ENCODE measurements around the gene MAPK9. TPM values are rescaled to one million over a fixed set of nuclear protein-coding genes. Genes with fewer than 3 reads are reported as not detected.
A peak's percentile ranks its signal among the peaks of the same experiment; 100 is the strongest.

The MAPK9 gene
- total RNA-seq, 1 donor from 2014 or later = 32.5 TPM

- no peak for DNase-seq
These were observed 3.2 kb upstream of the MAPK9 start for GRCh38 chr5:180294913-180295555.

DNA sequence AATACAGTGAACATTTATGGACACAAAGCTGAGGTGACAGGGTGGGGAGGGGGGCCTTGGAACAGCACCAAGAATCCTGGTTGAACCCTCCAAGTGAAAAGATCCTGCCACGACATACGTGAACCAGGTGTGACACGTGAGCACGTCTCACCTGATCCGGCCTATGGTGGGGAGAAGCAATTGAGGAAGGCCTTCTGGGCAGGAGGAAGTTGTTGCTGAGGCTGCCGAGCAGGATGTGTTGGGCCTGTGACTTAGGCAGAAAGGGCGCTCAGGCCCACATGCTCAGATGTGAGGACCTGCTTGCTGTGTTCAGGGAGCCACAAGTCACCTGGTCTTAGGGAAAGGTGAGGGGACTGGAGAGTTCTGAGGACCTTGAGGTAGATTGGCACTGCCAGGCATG lies 2.5 kb upstream of the MAPK9 start:
- no peak for DNase-seq

- DNase-seq = no peak
These were observed 496 bp downstream of the MAPK9 start for GRCh38 chr5:180291234-180291940.

- DNase-seq = no peak
These were observed 1.2 kb downstream of the MAPK9 start for GRCh38 chr5:180290568-180291233.

- DNase-seq = no peak
These were observed 1.9 kb downstream of the MAPK9 start for GRCh38 chr5:180289966-180290365.

DNA sequence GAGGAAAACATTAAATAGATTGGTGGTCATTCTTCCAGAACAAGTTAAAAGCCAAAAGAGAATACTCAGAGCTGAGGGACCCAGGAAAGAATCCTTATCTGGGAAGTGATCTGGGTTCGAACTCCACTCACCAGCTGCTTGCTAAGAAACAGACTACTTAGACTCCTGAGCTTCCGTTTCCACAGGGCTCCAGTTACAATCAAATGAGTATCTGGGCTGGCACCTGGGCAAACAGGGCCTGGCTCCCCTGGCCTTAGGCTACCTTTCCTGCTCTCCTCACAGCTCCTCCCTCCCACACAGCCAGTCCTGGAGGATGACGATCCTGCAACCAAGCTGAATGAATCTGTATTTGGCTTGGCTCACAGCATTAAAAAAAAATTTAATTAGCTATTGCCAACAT lies 2.5 kb downstream of the MAPK9 start:
- no peak for DNase-seq

GRCh38 chr5:180287868-180288267 lies 4.0 kb downstream of the MAPK9 start:
- DNase-seq = no peak

DNA sequence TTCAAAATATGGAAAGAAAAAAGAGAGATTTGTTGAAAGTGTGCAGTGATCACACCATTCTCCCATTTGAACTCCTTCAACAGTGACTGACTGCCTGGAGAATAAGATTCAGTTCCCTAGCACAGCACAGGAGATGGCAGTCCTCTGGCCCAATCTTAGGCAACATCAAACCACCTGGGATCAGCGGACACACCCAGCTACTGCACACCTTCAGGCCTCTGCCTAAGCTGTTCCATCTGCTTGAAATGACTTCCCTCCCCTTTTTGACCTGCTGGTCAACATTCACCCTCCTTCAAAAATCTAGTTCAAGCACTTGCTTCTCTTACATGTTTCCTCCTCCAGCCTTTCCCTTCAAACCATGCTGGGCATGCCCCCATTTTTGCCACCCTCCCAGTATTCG lies 4.5 kb downstream of the MAPK9 start:
- no peak for DNase-seq

GRCh38 chr5:180284149-180284548 lies 7.7 kb downstream of the MAPK9 start:
- DNase-seq = no peak

DNA sequence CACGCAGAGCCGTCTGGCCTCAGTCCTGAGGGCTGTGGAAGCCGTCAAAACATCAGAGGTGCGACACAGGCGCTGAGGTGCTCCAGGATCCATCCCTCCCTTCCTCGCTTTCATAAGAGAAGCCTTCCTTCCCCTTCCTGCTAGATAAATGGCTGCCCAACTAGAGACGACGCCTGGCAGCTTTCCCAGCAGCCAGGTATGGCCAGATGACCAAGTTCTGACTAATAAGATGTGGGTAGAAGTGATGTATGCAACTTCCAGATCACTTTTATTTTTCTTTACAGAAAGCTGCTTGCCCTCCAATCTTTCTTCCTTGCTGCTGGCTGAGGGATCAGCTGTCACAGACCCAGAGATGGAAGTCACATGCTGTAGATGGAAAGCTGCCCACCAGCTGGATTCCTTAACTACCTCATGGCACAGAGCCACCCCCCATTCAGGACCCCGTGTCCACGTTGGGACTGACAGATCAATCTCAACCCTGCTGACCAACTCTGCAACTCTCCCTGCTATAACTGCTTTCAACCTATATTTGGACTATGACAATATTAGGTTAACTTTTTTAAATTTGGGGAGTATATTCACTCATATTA lies 8.8 kb downstream of the MAPK9 start:
- peak; percentile 44 for DNase-seq

GRCh38 chr5:180282281-180282680 lies 9.6 kb downstream of the MAPK9 start:
- no peak for DNase-seq

DNA sequence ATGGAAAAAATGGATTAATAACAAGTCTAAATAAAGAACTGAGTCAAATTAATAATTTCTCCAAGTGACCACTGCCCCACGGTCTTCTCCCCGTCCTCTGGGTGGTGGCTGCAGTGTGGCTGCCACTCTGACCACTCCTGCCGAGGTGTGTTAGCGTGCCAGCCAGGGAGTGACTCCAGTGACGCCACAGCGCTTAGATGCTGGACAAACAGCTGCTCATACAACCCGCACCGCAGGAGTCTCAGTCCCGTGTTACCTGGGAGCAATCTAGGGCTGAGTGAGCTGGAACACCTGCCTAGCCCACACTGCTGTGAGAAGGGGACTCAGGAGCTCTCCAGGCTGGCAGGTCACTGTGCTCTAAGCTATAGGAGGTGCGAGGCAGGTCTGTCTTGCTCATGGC lies 10.2 kb downstream of the MAPK9 start:
- no peak for DNase-seq

- no peak for DNase-seq
These were observed 17.2 kb downstream of the MAPK9 start for GRCh38 chr5:180274695-180275094.

DNA sequence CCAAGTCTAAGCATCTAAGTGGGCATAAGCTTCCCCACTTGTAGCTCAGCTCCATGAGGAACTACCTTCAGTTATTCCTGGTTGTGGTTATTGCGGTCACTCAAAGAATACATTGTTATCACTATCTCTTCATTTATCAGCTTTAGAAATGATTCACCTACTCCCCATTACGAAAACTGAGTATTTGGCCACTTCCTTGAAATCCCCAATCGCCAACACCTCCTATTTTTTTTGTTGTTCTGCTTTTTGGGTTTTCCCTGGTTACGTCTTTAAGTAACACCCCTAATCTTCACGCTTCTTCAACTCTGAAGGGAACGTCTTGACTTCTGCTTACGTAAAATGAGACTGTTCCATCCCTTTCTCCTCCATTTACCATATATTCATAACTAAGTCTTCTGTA lies 20.7 kb downstream of the MAPK9 start:
- DNase-seq = no peak

GRCh38 chr5:180259260-180259611 lies 32.6 kb downstream of the MAPK9 start:
- no peak for DNase-seq

GRCh38 chr5:180253036-180253824 lies 38.7 kb downstream of the MAPK9 start:
- DNase-seq = no peak

DNA sequence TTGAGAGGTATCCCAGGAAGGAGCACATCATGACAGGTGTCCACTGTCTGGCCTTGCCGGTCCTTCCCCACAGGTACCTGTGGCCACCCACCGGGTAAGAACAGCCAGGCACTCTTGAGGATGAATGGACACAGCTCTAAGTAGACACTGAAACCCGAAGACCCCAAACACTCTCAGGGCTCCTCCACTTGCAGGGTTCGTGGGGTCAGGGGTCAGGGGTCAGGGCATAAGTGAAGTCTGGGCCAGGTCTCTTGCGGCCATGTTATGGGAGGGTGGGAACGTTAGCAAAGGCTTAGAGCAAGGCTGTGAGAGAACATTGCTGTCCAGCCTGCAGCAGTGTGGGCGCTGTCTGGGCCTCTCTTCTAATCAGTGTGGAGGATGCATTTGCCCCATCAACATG lies 40.0 kb downstream of the MAPK9 start:
- DNase-seq = no peak

DNA sequence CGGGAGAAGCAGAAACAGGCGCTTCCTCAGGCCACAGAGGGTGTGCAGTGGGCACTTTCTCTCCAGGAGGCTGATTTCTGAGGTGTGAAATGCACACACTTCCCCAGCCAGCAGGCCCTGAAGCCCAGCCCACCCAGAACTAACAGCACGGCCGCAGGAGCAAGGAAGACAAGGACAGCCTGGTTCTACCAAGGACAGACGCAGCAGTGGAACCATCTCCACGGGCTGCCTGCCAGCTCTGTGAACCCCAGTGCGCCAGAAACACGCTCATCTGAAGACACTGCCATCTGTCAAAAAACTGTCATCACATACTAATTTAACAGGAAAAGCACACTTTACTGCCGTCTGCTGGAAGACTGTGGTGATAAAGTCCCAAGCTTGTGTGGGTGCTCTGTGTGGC lies 40.7 kb downstream of the MAPK9 start:
- no peak for DNase-seq

DNA sequence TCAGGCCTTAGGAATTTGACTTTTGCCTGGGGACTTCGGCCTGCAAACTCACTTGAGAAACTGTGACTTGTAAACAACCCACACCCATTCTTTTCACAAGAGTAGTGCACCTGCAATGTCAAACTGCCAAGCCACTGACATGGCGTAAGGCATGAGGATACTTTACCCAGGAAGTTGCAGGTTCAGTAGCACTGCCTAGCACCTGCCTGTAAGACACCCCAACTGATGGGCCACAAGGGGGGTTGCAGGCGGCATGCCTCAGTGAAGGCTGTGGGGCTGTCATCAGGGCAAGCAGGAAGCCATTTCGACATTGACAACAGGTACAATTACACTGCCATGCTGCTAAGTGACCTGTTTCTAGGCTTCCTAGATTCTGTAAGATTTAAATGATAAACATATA lies 41.6 kb downstream of the MAPK9 start:
- no peak for DNase-seq

- DNase-seq = no peak
These were observed 50.3 kb downstream of the MAPK9 start for GRCh38 chr5:180241600-180241999.

GRCh38 chr5:180238631-180239030 lies 53.3 kb downstream of the MAPK9 start:
- no peak for DNase-seq

- DNase-seq = no peak
These were observed 56.0 kb downstream of the MAPK9 start for GRCh38 chr5:180235846-180236245.

DNA sequence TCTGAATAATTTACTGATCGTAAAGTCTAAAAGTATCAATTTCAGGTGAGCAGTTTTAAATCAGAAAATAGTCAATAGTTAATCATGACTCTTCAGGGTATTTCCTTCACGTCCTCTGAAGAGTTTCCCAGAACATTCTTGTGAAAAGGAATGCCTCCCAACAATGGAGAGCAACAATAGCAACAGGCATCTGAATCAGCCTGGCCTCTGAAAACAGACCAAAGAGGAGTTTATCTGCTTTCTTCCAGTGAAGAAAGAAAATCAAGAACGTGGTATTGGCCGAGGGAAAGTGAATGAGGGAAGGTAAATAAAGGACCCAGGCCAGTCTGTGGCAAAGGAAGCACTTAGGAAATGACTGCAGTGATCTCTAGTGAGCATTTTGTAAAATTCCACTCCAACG lies 56.8 kb downstream of the MAPK9 start:
- DNase-seq = no peak

Measured in tongue (tissue), 2 donors.